HCT116 (cell line): Measurements from ENCODE around the gene GPR176.

Experiments used
- EZH2 ChIP-seq: fragments of 200-600 bp; sonication (generic); IDR thresholded peaks from 2 replicates; pipeline ENCODE4 v1.6.1; 2017; ENCODE audit warnings: antibody characterized with exemption, mixed run types
- EZH2phosphoT487 ChIP-seq: fragments of 200-600 bp; IDR thresholded peaks from 2 replicates; pipeline ENCODE4 v1.6.1; 2018; ENCODE audit warnings: antibody characterized with exemption, borderline replicate concordance
- POLR2A ChIP-seq: IDR thresholded peaks from 2 replicates; pipeline ENCODE4 v1.7.0; 2011; ENCODE audit warnings: borderline replicate concordance; ENCODE audit not compliant: insufficient read depth, insufficient read length; ENCODE audit errors: extremely low read depth
- RAD21 ChIP-seq: IDR thresholded peaks from 2 replicates; pipeline ENCODE4 v1.6.1; 2012; ENCODE audit warnings: low read depth, mild to moderate bottlenecking
- ZBTB33 ChIP-seq: IDR thresholded peaks from 2 replicates; pipeline ENCODE4 v1.6.1; 2011; ENCODE audit warnings: mild to moderate bottlenecking, low read length, moderate library complexity; ENCODE audit not compliant: insufficient replicate concordance; ENCODE audit errors: extremely low read depth

- TF ChIP-seq POLR2A (no peak), ZBTB33 (no peak), EZH2 (no peak), EZH2phosphoT487 (no peak), RAD21 (no peak)
Observed at GRCh38 chr15:39969002-39969394, 48.9 kb upstream of the GPR176 start.
